ENCODE measurements around the gene RNF126.

GRCh38 chr19:610071-610800, 52.8 kb downstream of the RNF126 start:
- TF ChIP-seq CTCF (optimal IDR thresholded peaks at IDR 0.05 in 1 of 3, IDR thresholded peaks at IDR 0.05 in 1 of 3, conservative IDR thresholded peaks at IDR 0.05 in 1 of 3; ENCODE audit: extremely low read depth in 1 of 3, insufficient read depth in 2 of 3, low read length in 3 of 3) (no peak), EZH2 (IDR thresholded peaks at IDR 0.05; ENCODE audit: low read length) (no peak)
